HepG2 (cell line): ENCODE measurements around the gene PKM. TPM values are rescaled to one million over a fixed set of nuclear protein-coding genes. Genes with fewer than 3 reads are reported as not detected.

Experiments used
- ATF1 ChIP-seq: IDR thresholded peaks from 2 replicates; pipeline ENCODE4 v1.6.1; 2016; ENCODE audit warnings: mild to moderate bottlenecking, control low read depth
- BCL6 ChIP-seq: IDR thresholded peaks from 2 replicates; pipeline ENCODE4 v1.6.1; 2016; ENCODE audit warnings: missing genetic modification reagents, missing compliant biosample characterization
- HNF4G ChIP-seq, 2 experiments: sonication (generic) in 1 of 2; formaldehyde crosslinking in 1 of 2; IDR thresholded peaks; 2 replicates each; pipeline versions ENCODE4 v1.4.0 to v1.6.1; 2011 to 2020; ENCODE audit warnings: borderline replicate concordance in 2 of 2, low read depth in 2 of 2, mild to moderate bottlenecking in 2 of 2, low read length in 1 of 2, missing genetic modification reagents in 1 of 2, moderate library complexity in 1 of 2
- KLF6 ChIP-seq: IDR thresholded peaks from 2 replicates; pipeline ENCODE4 v1.8.0; 2016; ENCODE audit warnings: missing biosample characterization, missing genetic modification reagents
- MTA1 ChIP-seq: sonication (generic); formaldehyde crosslinking; IDR thresholded peaks from 2 replicates; pipeline ENCODE4 v1.4.0; 2020; ENCODE audit warnings: missing genetic modification reagents, mild to moderate bottlenecking, borderline replicate concordance
- ZFP36L2 ChIP-seq: sonication (generic); formaldehyde crosslinking; IDR thresholded peaks from 2 replicates; pipeline ENCODE4 v1.4.0; 2020; ENCODE audit warnings: missing genetic modification reagents
- ZFYVE20 ChIP-seq: sonication (generic); formaldehyde crosslinking; IDR thresholded peaks from 2 replicates; pipeline ENCODE4 v1.8.0; 2023; ENCODE audit warnings: low read depth, mild to moderate bottlenecking, moderate library complexity, missing genetic modification reagents, borderline replicate concordance
- ZNF564 ChIP-seq: sonication (generic); formaldehyde crosslinking; IDR thresholded peaks from 2 replicates; pipeline ENCODE4 v1.8.1; 2023; ENCODE audit warnings: mild to moderate bottlenecking, missing genetic modification reagents
- ZNF772 ChIP-seq: sonication (generic); formaldehyde crosslinking; IDR thresholded peaks from 2 replicates; pipeline ENCODE4 v1.5.0; 2020; ENCODE audit warnings: mild to moderate bottlenecking, missing genetic modification reagents
- ZSCAN22 ChIP-seq: sonication (generic); formaldehyde crosslinking; IDR thresholded peaks from 2 replicates; pipeline ENCODE4 v1.4.0; 2020; ENCODE audit warnings: mild to moderate bottlenecking, missing genetic modification reagents
- ZZZ3 ChIP-seq: sonication (generic); formaldehyde crosslinking; IDR thresholded peaks from 2 replicates; pipeline ENCODE4 v1.4.0; 2020; ENCODE audit warnings: missing genetic modification reagents, mild to moderate bottlenecking, borderline replicate concordance
- polyA plus RNA-seq, 8 experiments: library from polyadenylated mRNA; depleted of rRNA in 3 of 8; stranded (reverse) in 7 of 8; unstranded in 1 of 8; fragments of >200 nt; fragmentation: Illumina TruSeq in 4 of 8; extraction: Trizol in 4 of 8; gene quantifications; 2 replicates each; pipeline versions ENCODE4 v1.2.1 to v1.2.3, GENCODE V29; 2011 to 2016; ENCODE audit warnings: low read depth in 4 of 8, missing spikeins in 1 of 8, mixed read lengths in 1 of 8; ENCODE audit not compliant: insufficient read depth in 1 of 8
- total RNA-seq, 5 experiments: library from RNA; depleted of rRNA; stranded (reverse); fragments of >200 nt; fragmentation: Illumina TruSeq; extraction: Trizol; gene quantifications; 2 replicates each; pipeline ENCODE4 v1.2.3, GENCODE V29; 2016; ENCODE audit warnings: low read depth in 1 of 5
- TF ChIP-seq, protein P1 (sequence below): sonication (generic); formaldehyde crosslinking; IDR thresholded peaks from 2 replicates; pipeline ENCODE4 v1.5.1; 2020; ENCODE audit warnings: mild to moderate bottlenecking, missing genetic modification reagents, moderate library complexity
- TF ChIP-seq, protein P2 (sequence below): sonication (generic); formaldehyde crosslinking; IDR thresholded peaks from 2 replicates; pipeline ENCODE4 v1.4.0; 2020; ENCODE audit warnings: missing genetic modification reagents, borderline replicate concordance
- TF ChIP-seq, protein P3 (sequence below): IDR thresholded peaks from 2 replicates; pipeline ENCODE4 v1.6.1; 2012; ENCODE audit warnings: low read length, improper control_type of control experiment
- TF ChIP-seq, protein P4 (sequence below): sonication (generic); formaldehyde crosslinking; IDR thresholded peaks from 2 replicates; pipeline ENCODE4 v1.4.0; 2020; ENCODE audit warnings: missing genetic modification reagents, mild to moderate bottlenecking, borderline replicate concordance

Gene PKM
- total and polyA plus RNA-seq, 2 of the 13 experiments (the other 11 are each of a cell fraction or from before 2014, with no cell fraction given): 488 to 780 TPM

DNA sequence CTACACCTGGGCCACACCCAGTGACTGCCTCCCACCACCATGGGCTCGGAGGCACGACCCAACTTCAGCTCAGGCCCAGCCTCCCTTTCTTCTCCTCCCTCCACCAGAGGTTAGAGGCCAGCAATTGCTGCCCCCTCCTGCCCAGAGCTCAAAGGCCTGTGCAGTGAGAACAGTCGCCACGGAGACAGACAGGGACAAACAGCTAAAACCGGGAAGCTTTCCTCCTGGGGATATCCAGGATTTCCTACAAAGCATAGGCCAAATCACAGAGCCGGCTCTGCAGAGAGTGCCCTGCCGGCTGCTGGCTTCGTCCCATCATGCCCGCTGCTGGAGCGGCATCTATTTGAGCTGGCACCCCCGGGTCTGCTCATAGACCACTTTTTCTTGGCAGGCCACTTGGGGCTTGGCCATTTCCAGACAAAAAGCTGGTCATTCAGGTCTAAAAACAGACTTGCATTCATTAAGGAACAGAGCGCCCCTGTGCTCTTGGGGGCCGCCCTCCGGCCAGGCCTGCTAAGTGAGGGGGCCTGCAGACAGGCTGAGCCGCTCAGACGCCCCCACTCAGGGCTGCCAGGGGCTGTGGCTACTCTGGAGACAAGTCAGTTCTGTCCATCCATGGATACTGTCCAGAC lies 50.9 kb downstream of the PKM start (continued):
- 0 out of 2 replicates have a peak, but pooled peaks have one; percentile 36 for TF ChIP-seq BCL6 (CRISPR knock-in tag)
- no peak for TF ChIP-seq ZNF772 (CRISPR knock-in tag)
- no peak for TF ChIP-seq ZSCAN22 (CRISPR knock-in tag)
- TF ChIP-seq MTA1 (CRISPR knock-in tag): 0 out of 2 replicates have a peak, but pooled peaks have one; percentile 54
- no peak for TF ChIP-seq ZFYVE20 (CRISPR knock-in tag)
- TF ChIP-seq ZNF564 (CRISPR knock-in tag): peak; percentile 81
- TF ChIP-seq, protein P1, sequence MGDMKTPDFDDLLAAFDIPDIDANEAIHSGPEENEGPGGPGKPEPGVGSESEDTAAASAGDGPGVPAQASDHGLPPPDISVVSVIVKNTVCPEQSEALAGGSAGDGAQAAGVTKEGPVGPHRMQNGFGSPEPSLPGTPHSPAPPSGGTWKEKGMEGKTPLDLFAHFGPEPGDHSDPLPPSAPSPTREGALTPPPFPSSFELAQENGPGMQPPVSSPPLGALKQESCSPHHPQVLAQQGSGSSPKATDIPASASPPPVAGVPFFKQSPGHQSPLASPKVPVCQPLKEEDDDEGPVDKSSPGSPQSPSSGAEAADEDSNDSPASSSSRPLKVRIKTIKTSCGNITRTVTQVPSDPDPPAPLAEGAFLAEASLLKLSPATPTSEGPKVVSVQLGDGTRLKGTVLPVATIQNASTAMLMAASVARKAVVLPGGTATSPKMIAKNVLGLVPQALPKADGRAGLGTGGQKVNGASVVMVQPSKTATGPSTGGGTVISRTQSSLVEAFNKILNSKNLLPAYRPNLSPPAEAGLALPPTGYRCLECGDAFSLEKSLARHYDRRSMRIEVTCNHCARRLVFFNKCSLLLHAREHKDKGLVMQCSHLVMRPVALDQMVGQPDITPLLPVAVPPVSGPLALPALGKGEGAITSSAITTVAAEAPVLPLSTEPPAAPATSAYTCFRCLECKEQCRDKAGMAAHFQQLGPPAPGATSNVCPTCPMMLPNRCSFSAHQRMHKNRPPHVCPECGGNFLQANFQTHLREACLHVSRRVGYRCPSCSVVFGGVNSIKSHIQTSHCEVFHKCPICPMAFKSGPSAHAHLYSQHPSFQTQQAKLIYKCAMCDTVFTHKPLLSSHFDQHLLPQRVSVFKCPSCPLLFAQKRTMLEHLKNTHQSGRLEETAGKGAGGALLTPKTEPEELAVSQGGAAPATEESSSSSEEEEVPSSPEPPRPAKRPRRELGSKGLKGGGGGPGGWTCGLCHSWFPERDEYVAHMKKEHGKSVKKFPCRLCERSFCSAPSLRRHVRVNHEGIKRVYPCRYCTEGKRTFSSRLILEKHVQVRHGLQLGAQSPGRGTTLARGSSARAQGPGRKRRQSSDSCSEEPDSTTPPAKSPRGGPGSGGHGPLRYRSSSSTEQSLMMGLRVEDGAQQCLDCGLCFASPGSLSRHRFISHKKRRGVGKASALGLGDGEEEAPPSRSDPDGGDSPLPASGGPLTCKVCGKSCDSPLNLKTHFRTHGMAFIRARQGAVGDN: peak; percentile 46
- TF ChIP-seq KLF6 (CRISPR knock-in tag): no peak
- 0 out of 2 replicates have a peak, but pooled peaks have one; percentile 26 for TF ChIP-seq HNF4G (IDR thresholded peaks at IDR 0.05; ENCODE audit: borderline replicate concordance, low read depth, low read length)
- no peak for TF ChIP-seq HNF4G (CRISPR knock-in tag; IDR thresholded peaks at IDR 0.05; ENCODE audit: borderline replicate concordance, low read depth)
- TF ChIP-seq, protein P2, sequence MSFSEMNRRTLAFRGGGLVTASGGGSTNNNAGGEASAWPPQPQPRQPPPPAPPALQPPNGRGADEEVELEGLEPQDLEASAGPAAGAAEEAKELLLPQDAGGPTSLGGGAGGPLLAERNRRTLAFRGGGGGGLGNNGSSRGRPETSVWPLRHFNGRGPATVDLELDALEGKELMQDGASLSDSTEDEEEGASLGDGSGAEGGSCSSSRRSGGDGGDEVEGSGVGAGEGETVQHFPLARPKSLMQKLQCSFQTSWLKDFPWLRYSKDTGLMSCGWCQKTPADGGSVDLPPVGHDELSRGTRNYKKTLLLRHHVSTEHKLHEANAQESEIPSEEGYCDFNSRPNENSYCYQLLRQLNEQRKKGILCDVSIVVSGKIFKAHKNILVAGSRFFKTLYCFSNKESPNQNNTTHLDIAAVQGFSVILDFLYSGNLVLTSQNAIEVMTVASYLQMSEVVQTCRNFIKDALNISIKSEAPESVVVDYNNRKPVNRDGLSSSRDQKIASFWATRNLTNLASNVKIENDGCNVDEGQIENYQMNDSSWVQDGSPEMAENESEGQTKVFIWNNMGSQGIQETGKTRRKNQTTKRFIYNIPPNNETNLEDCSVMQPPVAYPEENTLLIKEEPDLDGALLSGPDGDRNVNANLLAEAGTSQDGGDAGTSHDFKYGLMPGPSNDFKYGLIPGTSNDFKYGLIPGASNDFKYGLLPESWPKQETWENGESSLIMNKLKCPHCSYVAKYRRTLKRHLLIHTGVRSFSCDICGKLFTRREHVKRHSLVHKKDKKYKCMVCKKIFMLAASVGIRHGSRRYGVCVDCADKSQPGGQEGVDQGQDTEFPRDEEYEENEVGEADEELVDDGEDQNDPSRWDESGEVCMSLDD (CRISPR knock-in tag): no peak
- no peak for TF ChIP-seq ZZZ3 (CRISPR knock-in tag)
- no peak for TF ChIP-seq ATF1
- TF ChIP-seq, protein P3, sequence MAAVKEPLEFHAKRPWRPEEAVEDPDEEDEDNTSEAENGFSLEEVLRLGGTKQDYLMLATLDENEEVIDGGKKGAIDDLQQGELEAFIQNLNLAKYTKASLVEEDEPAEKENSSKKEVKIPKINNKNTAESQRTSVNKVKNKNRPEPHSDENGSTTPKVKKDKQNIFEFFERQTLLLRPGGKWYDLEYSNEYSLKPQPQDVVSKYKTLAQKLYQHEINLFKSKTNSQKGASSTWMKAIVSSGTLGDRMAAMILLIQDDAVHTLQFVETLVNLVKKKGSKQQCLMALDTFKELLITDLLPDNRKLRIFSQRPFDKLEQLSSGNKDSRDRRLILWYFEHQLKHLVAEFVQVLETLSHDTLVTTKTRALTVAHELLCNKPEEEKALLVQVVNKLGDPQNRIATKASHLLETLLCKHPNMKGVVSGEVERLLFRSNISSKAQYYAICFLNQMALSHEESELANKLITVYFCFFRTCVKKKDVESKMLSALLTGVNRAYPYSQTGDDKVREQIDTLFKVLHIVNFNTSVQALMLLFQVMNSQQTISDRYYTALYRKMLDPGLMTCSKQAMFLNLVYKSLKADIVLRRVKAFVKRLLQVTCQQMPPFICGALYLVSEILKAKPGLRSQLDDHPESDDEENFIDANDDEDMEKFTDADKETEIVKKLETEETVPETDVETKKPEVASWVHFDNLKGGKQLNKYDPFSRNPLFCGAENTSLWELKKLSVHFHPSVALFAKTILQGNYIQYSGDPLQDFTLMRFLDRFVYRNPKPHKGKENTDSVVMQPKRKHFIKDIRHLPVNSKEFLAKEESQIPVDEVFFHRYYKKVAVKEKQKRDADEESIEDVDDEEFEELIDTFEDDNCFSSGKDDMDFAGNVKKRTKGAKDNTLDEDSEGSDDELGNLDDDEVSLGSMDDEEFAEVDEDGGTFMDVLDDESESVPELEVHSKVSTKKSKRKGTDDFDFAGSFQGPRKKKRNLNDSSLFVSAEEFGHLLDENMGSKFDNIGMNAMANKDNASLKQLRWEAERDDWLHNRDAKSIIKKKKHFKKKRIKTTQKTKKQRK: no peak
- TF ChIP-seq ZFP36L2 (CRISPR knock-in tag): no peak
- TF ChIP-seq, protein P4, sequence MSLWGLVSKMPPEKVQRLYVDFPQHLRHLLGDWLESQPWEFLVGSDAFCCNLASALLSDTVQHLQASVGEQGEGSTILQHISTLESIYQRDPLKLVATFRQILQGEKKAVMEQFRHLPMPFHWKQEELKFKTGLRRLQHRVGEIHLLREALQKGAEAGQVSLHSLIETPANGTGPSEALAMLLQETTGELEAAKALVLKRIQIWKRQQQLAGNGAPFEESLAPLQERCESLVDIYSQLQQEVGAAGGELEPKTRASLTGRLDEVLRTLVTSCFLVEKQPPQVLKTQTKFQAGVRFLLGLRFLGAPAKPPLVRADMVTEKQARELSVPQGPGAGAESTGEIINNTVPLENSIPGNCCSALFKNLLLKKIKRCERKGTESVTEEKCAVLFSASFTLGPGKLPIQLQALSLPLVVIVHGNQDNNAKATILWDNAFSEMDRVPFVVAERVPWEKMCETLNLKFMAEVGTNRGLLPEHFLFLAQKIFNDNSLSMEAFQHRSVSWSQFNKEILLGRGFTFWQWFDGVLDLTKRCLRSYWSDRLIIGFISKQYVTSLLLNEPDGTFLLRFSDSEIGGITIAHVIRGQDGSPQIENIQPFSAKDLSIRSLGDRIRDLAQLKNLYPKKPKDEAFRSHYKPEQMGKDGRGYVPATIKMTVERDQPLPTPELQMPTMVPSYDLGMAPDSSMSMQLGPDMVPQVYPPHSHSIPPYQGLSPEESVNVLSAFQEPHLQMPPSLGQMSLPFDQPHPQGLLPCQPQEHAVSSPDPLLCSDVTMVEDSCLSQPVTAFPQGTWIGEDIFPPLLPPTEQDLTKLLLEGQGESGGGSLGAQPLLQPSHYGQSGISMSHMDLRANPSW (CRISPR knock-in tag): no peak
